Measurements from ENCODE around the gene HIVEP3. TPM values are rescaled to one million over a fixed set of nuclear protein-coding genes. Genes with fewer than 3 reads are reported as not detected.

The HIVEP3 gene
- total RNA-seq, 1 experiment from 2014 or later: 11.0 TPM

DNA sequence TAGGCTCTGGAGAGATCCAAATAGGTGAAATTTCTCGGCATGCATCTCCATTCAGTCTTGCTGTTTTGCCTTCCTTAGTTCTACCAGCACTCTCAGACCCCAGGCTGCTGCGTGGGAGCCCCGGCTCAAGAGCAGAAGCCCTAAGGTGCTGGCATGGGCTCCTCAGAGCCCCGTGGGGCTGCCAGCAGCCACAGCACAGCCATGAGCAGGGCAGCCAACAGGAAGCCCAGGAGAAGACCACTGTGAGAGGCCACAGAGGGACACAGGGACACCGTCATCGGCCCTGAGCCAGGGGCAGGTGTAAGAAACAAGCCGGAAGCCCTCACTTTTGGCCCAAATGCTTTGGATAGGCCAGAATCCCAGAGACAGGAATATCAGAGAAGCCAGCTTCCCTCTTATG is 66.6 kb downstream of the HIVEP3 start:
- Histone ChIP-seq H2AFZ (no peak overlapping the region), H4K20me1 (ENCODE audit: insufficient read depth) (no peaks in the 10 kb centered on the region), H3K9me2 (ENCODE audit: insufficient read depth) (no peaks in the 10 kb centered on the region), H3K9me3 (ENCODE audit: insufficient read depth, low read depth) (no peaks in the 10 kb centered on the region), H3K36me3 (ENCODE audit: low read depth) (no peaks in the 10 kb centered on the region), H3K79me2 (ENCODE audit: low read depth) (peaks cover 47% of the 10 kb centered on the region; the same call in 1 of the 2 replicates), H3K4me1 (replicated peaks; ENCODE audit: insufficient read depth) (peaks cover 86% of the 10 kb centered on the region), H3K4me3 (no peak overlapping the region), H3K27me3 (ENCODE audit: insufficient read depth, low read depth) (no peaks in the 10 kb centered on the region), H3K4me2 (peak overlapping the region; percentile 58), H3F3A (ENCODE audit: insufficient read depth, low read depth) (peaks cover 37% of the 10 kb centered on the region), H3K27ac (peak overlapping the region; percentile 80)
- ChIA-PET CTCF (no interaction called here), POLR2A (ENCODE audit: unreplicated experiment) (interaction anchor here (0.6 kb wide), 1 partner anchor 10 kb away, joined by 4 read pairs; no protein-coding TSS in a partner anchor)
- BruUV-seq (replicated peaks): no TSS peak
- DNase-seq: no peak
- TF ChIP-seq, protein P1, sequence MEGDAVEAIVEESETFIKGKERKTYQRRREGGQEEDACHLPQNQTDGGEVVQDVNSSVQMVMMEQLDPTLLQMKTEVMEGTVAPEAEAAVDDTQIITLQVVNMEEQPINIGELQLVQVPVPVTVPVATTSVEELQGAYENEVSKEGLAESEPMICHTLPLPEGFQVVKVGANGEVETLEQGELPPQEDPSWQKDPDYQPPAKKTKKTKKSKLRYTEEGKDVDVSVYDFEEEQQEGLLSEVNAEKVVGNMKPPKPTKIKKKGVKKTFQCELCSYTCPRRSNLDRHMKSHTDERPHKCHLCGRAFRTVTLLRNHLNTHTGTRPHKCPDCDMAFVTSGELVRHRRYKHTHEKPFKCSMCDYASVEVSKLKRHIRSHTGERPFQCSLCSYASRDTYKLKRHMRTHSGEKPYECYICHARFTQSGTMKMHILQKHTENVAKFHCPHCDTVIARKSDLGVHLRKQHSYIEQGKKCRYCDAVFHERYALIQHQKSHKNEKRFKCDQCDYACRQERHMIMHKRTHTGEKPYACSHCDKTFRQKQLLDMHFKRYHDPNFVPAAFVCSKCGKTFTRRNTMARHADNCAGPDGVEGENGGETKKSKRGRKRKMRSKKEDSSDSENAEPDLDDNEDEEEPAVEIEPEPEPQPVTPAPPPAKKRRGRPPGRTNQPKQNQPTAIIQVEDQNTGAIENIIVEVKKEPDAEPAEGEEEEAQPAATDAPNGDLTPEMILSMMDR (conservative IDR thresholded peaks at IDR 0.05): no peak
- no peak for TF ChIP-seq EZH2 (IDR thresholded peaks at IDR 0.05; ENCODE audit: low read depth)
- intact Hi-C loops (cut with micrococcal nuclease; ENCODE audit: unreplicated experiment): no loop called here

DNA sequence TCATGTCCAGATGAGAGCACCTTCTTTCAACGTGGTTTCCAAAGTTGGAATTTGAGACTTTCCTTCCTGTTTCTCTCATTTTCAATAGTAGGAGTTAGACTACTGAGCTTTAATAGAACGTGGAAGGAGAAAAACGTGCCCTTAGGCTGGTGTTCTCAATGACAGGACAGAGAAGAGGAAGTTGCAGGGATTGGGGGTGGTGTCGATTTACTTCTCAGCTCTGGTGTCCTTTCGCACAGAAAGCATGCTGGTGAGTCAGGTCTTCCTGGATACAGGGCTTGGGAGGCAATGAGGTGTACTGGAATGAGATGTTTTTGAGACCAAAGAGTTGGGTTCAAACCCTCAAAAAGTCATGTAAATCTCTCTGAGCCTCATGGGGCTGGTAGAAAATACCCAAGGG is 67.1 kb downstream of the HIVEP3 start:
- Histone ChIP-seq H3K9me2 (ENCODE audit: insufficient read depth) (no peaks in the 10 kb centered on the region), H3K4me2 (peak overlapping the region; percentile 58), H3K27me3 (ENCODE audit: insufficient read depth, low read depth) (no peaks in the 10 kb centered on the region), H3K4me1 (replicated peaks; ENCODE audit: insufficient read depth) (peaks cover 87% of the 10 kb centered on the region), H4K20me1 (ENCODE audit: insufficient read depth) (no peaks in the 10 kb centered on the region), H3K9me3 (ENCODE audit: insufficient read depth, low read depth) (no peaks in the 10 kb centered on the region), H2AFZ (no peak overlapping the region), H3K27ac (peak overlapping the region; percentile 80), H3K79me2 (ENCODE audit: low read depth) (peaks cover 44% of the 10 kb centered on the region; the same call in 1 of the 2 replicates), H3K4me3 (no peak overlapping the region), H3K36me3 (ENCODE audit: low read depth) (no peaks in the 10 kb centered on the region), H3F3A (ENCODE audit: insufficient read depth, low read depth) (peaks cover 37% of the 10 kb centered on the region)
- peak; percentile 84 to 98 for DNase-seq
- BruUV-seq (replicated peaks): no TSS peak
- CTCF ChIA-PET: interaction anchor here (0.6 to 0.8 kb wide), 2 partner anchors 21 to 360 kb away, joined by 3 to 8 read pairs; no protein-coding TSS in a partner anchor
- intact Hi-C loops (cut with micrococcal nuclease; ENCODE audit: unreplicated experiment): no loop called here
- POLR2A ChIA-PET (ENCODE audit: unreplicated experiment): interaction anchor here (0.6 kb wide), 3 partner anchors 11 to 67 kb away, joined by 3 to 12 read pairs (median 4); no protein-coding TSS in a partner anchor
- TF ChIP-seq, protein P1 (conservative IDR thresholded peaks at IDR 0.05): no peak
- no peak for TF ChIP-seq EZH2 (IDR thresholded peaks at IDR 0.05; ENCODE audit: low read depth)

DNA sequence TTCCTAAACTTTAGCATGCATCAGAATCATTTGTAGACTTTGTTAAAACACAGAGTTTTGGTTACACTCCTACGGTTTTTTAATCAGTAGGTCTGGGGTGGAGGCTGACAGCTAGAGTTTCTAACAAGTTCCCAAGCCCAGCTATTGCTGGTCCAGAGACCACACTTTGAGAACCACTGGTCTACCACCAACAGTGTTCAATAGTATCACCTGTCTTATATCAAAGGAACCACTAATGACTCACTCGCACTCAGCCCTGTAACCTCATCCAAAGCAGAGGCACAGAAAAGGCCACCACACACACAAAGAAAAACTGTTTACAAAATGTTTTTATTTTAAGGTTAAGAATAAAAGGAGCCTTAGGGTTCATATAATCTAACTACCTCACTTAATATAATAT is 68.7 kb downstream of the HIVEP3 start:
- no peaks in the 10 kb centered on the region for H3K9me3 ChIP-seq (ENCODE audit: insufficient read depth, low read depth)
- H3K27me3 ChIP-seq (ENCODE audit: insufficient read depth, low read depth): no peaks in the 10 kb centered on the region
- no peak overlapping the region for H3K4me2 ChIP-seq
- no peaks in the 10 kb centered on the region for H4K20me1 ChIP-seq (ENCODE audit: insufficient read depth)
- ChIA-PET CTCF (interaction anchor here (0.6 kb wide), 1 partner anchor 38 kb away, joined by 7 read pairs; no protein-coding TSS in a partner anchor), POLR2A (ENCODE audit: unreplicated experiment) (no interaction called here)
- no peak overlapping the region for H3K27ac ChIP-seq
- no TSS peak for BruUV-seq (replicated peaks)
- no peak overlapping the region for H2AFZ ChIP-seq
- H3K36me3 ChIP-seq (ENCODE audit: low read depth): no peaks in the 10 kb centered on the region
- peaks cover 27% of the 10 kb centered on the region for H3F3A ChIP-seq (ENCODE audit: insufficient read depth, low read depth)
- intact Hi-C loops (cut with micrococcal nuclease; ENCODE audit: unreplicated experiment): no loop called here
- H3K4me3 ChIP-seq: no peak overlapping the region
- peaks cover 37% of the 10 kb centered on the region; the same call in 1 of the 2 replicates for H3K79me2 ChIP-seq (ENCODE audit: low read depth)
- no peak for TF ChIP-seq EZH2 (IDR thresholded peaks at IDR 0.05; ENCODE audit: low read depth)
- TF ChIP-seq, protein P1 (conservative IDR thresholded peaks at IDR 0.05): no peak
- H3K9me2 ChIP-seq (ENCODE audit: insufficient read depth): no peaks in the 10 kb centered on the region
- DNase-seq: no peak
- peaks cover 78% of the 10 kb centered on the region for H3K4me1 ChIP-seq (replicated peaks; ENCODE audit: insufficient read depth)
